GM21529 (cell line): ENCODE measurements around the gene CYSLTR2.
A peak's percentile ranks its signal among the peaks of the same experiment; 100 is the strongest.
"Not testable (repeated sequence)": the region's sequence is repeated elsewhere in the genome, so short reads cannot be mapped to it uniquely, and the experiment has no call there.

ENCODE experiments used
- ATAC-seq: cut with Tn5 transposase; IDR thresholded peaks from one replicate; pipeline ENCODE4 v1.9.1; 2021; ENCODE audit not compliant: unreplicated experiment

Gene CYSLTR2

GRCh38 chr13:48644951-48645350, 8.8 kb upstream of the CYSLTR2 start:
- no peak for ATAC-seq

DNA sequence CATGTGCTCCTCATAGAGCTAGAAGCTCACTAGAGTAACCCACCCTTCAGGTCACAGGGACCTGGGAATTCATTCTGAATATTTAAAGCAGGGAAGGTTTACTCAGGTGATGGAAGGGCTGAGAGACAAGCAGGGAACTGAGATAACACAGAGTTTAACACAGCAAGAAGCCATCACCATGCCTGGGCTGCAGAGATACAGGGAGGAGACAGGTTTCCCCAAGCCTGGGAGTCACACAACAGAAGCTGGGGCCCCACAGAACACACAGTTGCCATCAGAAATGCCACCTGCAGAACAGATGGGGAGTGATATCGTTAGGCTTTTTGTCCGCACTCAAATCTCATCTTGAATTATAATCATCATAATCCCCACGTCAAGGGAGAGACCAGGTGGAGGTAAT, 7.9 kb upstream of the CYSLTR2 start:
- no peak for ATAC-seq

DNA sequence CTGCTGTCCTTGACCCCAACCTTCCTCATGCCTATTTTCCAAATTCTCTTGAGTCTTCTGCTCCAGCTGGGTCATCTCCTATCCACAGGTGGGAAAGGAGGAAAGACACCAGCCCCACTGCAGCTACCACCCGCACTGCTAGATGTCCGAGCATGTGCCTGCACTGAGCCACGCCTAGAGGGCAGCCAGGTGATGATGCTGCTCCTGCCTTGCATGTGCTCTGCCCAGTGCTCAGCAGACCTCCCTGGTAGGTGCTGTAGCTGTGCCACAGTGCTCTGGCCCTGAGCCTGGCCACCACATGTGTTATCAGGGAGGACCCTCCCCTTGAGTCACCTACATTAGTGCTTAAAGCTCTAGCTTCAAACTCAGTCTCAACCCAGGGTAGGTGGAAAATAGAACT, 6.9 kb upstream of the CYSLTR2 start:
- ATAC-seq = no peak

DNA sequence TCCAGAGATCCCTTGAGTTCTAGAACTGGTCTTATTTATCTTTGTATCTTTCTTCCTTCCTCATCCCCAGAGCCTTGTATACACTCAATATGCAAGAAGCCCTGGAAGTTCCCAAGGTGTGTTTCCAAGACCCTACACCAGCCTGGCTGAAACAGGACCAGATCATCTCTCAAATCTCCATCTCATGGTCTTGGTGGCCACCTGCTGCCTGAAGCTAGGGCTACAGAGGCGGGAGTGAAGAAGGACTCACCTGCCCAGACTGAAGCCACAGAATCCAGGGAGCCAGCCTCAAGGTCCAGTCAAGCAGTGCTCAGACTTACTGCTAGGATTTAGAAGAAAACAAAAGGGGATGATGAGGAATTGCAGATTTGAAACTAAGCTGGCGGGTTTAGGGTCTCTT, 6.1 kb upstream of the CYSLTR2 start:
- ATAC-seq = no peak

GRCh38 chr13:48648446-48648845, 5.3 kb upstream of the CYSLTR2 start:
- ATAC-seq = no peak

- no peak for ATAC-seq
Observed at GRCh38 chr13:48652851-48653471, 768 bp upstream of the CYSLTR2 start.

DNA sequence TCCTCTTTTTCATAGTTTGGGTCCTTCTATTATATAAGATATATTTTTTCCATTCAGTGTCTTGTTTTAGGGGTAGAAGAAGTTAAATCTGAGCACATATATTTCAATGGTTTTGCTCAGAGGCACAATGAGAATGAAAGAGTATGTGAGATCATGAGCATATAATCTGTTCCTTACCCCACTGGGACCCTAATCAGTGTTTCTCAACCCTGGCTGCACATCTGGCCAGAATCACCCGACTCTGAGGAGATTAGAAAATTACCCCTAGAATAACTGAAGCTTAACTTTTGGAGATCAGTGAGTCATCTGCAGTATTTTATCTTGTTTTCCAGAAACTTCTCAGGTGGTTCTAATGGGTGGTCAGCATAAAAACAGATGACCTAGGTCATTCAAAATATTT, 782 bp downstream of the CYSLTR2 start:
- no peak for ATAC-seq

GRCh38 chr13:48655291-48655690, 1.6 kb downstream of the CYSLTR2 start:
- no peak for ATAC-seq

DNA sequence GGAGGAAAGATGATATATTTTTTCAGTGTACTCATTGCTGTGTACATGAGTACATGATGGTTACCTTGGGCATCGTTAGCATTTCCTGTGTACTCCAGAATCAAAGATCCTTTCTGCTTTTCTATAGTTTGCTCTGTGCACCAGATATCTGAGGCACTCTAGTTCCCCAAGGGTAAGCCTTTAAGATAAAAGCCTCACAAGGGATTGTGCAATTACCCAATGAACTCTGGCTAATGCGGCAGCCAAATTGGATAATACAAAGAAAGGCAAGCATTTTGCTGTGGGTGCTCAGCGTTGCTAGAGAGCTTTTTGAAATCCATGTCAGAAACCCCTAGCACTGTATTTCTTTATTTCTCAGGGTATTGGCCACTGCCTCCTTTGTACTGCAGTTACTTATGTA, 2.9 kb downstream of the CYSLTR2 start:
- no peak for ATAC-seq

GRCh38 chr13:48660361-48661076, 6.8 kb downstream of the CYSLTR2 start:
- ATAC-seq = peak; percentile 75

GRCh38 chr13:48661107-48661506, 7.4 kb downstream of the CYSLTR2 start:
- ATAC-seq = no peak

GRCh38 chr13:48662226-48662625, 8.5 kb downstream of the CYSLTR2 start:
- ATAC-seq = no peak

GRCh38 chr13:48667136-48667535, 13.4 kb downstream of the CYSLTR2 start:
- no peak for ATAC-seq

- ATAC-seq = not testable (repeated sequence)
Observed at GRCh38 chr13:48671421-48671820, 17.7 kb downstream of the CYSLTR2 start.

DNA sequence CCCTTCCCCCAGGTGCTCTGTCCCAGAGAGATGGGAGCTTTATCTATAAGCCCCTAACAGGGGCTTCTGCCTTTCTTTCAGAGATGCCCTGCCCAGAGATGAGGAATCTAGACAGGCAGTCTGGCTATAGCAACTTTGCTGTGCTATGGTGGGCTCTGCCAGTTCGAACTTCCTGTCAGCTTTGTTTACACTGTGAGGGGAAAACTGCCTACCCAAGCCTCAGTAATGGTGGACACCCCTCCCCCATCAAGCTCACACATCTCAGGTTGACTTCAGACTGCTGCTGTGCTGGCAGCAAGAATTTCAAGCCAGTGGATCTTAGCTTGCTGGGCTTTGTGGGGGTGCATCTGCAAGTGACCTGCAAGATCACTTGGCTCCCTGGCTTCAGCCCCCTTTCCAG, 21.5 kb downstream of the CYSLTR2 start:
- no peak for ATAC-seq

DNA sequence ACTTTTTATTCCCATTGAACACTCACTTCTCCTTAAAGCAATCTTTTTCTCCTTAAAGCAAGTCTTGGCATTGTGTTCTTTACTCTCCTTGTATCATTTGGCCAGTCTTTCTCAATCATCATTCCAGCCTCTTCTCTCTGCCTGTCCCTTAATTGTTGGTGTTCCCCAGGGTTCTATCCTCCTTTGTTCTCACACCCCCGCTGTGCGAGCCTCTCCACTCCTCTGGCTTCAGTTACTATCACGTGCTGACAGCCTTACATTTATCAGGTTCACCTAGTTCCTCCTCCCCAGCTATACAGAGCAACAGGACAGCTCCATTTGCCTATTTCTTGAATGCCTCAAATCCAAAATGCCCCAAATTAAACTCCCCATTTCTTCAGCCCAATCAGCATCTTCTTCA, 24.6 kb downstream of the CYSLTR2 start:
- no peak for ATAC-seq

- ATAC-seq = no peak
Observed at GRCh38 chr13:48679941-48680680, 26.4 kb downstream of the CYSLTR2 start.

GRCh38 chr13:48680756-48681392, 27.1 kb downstream of the CYSLTR2 start:
- ATAC-seq = no peak

DNA sequence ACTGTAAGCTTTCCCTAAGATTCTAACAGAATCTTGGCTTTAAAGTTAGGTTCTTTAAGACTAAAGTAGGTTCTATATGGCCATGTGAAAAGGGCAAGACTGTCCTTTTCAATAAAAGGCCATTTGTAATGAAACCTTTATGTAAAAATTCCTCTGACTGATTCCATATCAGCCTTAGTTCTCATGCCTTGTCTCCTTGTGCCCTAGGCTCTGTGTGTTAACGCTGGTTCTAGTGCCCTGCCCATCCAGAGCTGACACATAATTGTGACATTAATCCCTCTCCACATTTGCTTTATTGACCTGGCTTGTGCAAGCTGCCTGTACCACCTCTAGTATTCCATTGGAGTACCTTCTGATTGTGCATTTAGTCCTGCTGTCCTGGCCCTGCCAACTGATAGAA, 28.2 kb downstream of the CYSLTR2 start:
- no peak for ATAC-seq

GRCh38 chr13:48682436-48682835, 28.7 kb downstream of the CYSLTR2 start:
- ATAC-seq = no peak

GRCh38 chr13:48686636-48687210, 33.0 kb downstream of the CYSLTR2 start:
- ATAC-seq = no peak
